ENCODE measurements around the gene ARSI. TPM values are rescaled to one million over a fixed set of nuclear protein-coding genes. Genes with fewer than 3 reads are reported as not detected.

ARSI gene
- polyA plus RNA-seq, 2 of the 4 experiments (the other 2 are of a cell fraction), result 2.9 to 22.0 TPM

- TF ChIP-seq, protein P1, sequence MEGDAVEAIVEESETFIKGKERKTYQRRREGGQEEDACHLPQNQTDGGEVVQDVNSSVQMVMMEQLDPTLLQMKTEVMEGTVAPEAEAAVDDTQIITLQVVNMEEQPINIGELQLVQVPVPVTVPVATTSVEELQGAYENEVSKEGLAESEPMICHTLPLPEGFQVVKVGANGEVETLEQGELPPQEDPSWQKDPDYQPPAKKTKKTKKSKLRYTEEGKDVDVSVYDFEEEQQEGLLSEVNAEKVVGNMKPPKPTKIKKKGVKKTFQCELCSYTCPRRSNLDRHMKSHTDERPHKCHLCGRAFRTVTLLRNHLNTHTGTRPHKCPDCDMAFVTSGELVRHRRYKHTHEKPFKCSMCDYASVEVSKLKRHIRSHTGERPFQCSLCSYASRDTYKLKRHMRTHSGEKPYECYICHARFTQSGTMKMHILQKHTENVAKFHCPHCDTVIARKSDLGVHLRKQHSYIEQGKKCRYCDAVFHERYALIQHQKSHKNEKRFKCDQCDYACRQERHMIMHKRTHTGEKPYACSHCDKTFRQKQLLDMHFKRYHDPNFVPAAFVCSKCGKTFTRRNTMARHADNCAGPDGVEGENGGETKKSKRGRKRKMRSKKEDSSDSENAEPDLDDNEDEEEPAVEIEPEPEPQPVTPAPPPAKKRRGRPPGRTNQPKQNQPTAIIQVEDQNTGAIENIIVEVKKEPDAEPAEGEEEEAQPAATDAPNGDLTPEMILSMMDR (IDR thresholded peaks at IDR 0.05), result no peak
- TF ChIP-seq HOXA7 (CRISPR knock-in tag; IDR thresholded peaks at IDR 0.05) (no peak), CEBPB (IDR thresholded peaks at IDR 0.05) (no peak), CBX8 (IDR thresholded peaks at IDR 0.05) (no peak), HMGXB4 (CRISPR knock-in tag; IDR thresholded peaks at IDR 0.05; ENCODE audit: borderline replicate concordance) (no peak), RNF2 (IDR thresholded peaks at IDR 0.05; ENCODE audit: borderline replicate concordance, low read depth) (no peak), EP300 (IDR thresholded peaks at IDR 0.05) (no peak), CBX2 (IDR thresholded peaks at IDR 0.05; ENCODE audit: borderline replicate concordance, low read depth) (no peak), RCOR1 (IDR thresholded peaks at IDR 0.05; ENCODE audit: low read depth, low read length) (no peak)
- CTCF ChIA-PET, result interaction anchor here (0.9 to 3.0 kb wide), 7 partner anchors 11 to 95 kb away, joined by 3 to 9 read pairs (median 4); no protein-coding TSS in a partner anchor
- H3K4me2 ChIP-seq, result no peak overlapping the region
- peak in 1 of 2 experiments; percentile 10; a peak in 1 of 6 replicates for ATAC-seq
- no peaks in the 10 kb centered on the region for H3K9me3 ChIP-seq
- POLR2A ChIA-PET, result no interaction called here
- no peak overlapping the region for H3K27ac ChIP-seq
- H3K4me1 ChIP-seq, result peaks cover 1% of the 10 kb centered on the region
- DNase-seq (ENCODE audit: low read depth in 1 of 2, low spot score in 1 of 2), result no peak
- no peak overlapping the region for H3K4me3 ChIP-seq
- 81% methylated on average over 6 of the region's 6 CpGs for WGBS (ENCODE audit: missing lambda C conversion rate)
- no peak for FAIRE-seq
Observed at GRCh38 chr5:150255659-150256409, 46.9 kb downstream of the ARSI start.

DNA sequence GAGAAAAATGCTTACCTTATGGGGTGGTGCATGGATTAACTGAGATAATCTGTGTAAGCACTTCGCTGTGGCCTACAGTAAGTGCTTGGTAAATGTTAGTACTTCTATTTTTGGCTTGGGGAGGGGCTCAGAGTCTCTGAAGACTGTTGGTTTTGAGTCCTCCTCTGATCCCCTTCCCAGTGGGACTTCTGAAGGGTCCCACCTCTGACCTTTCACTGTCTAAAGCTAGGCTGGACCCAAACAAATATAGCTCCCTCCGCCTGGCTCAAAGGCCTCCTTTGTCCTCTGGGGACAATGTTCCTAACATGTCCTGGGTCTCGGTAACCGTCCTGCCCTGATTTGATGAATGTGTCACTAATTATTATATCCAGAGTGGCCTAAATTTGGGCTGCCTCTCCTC, 47.9 kb downstream of the ARSI start:
- FAIRE-seq (no peak), ATAC-seq (no peak), DNase-seq (ENCODE audit: low read depth in 1 of 2, low spot score in 1 of 2) (no peak)
- no peaks in the 10 kb centered on the region for H3K9me3 ChIP-seq
- ChIA-PET POLR2A (no interaction called here), CTCF (interaction anchor here (0.9 to 3.0 kb wide), 9 partner anchors 10 to 124 kb away, joined by 3 to 9 read pairs (median 4); no protein-coding TSS in a partner anchor)
- WGBS (ENCODE audit: missing lambda C conversion rate), result 84% methylated on average over 4 of the region's 4 CpGs
- TF ChIP-seq KDM5A (IDR thresholded peaks at IDR 0.05), result no peak
- no peak for TF ChIP-seq FOSL2 (IDR thresholded peaks at IDR 0.05)
- TF ChIP-seq FOSL2 (CRISPR knock-in tag; IDR thresholded peaks at IDR 0.05), result no peak
- TF ChIP-seq EP300 (IDR thresholded peaks at IDR 0.05), result no peak
- TF ChIP-seq RAD21 (conservative IDR thresholded peaks at IDR 0.05 in 1 of 2, IDR thresholded peaks at IDR 0.05 in 1 of 2), result no peak
- no peak for TF ChIP-seq REST (IDR thresholded peaks at IDR 0.05)
- TF ChIP-seq, protein P2, sequence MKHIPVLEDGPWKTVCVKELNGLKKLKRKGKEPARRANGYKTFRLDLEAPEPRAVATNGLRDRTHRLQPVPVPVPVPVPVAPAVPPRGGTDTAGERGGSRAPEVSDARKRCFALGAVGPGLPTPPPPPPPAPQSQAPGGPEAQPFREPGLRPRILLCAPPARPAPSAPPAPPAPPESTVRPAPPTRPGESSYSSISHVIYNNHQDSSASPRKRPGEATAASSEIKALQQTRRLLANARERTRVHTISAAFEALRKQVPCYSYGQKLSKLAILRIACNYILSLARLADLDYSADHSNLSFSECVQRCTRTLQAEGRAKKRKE (CRISPR knock-in tag; IDR thresholded peaks at IDR 0.05; ENCODE audit: low read depth), result no peak
- TF ChIP-seq HMGXB4 (CRISPR knock-in tag; IDR thresholded peaks at IDR 0.05; ENCODE audit: borderline replicate concordance), result no peak
- no peak for TF ChIP-seq MAFK (IDR thresholded peaks at IDR 0.05; ENCODE audit: partially characterized antibody)
- TF ChIP-seq CHD2 (IDR thresholded peaks at IDR 0.05; ENCODE audit: low read length, partially characterized antibody), result no peak
- TF ChIP-seq ESRRA (IDR thresholded peaks at IDR 0.05; ENCODE audit: borderline replicate concordance, low read length), result no peak
- TF ChIP-seq TP53 (CRISPR knock-in tag; IDR thresholded peaks at IDR 0.05), result no peak
- TF ChIP-seq GATA3 (IDR thresholded peaks at IDR 0.05; ENCODE audit: borderline replicate concordance), result no peak
- no peak for TF ChIP-seq HDAC2 (IDR thresholded peaks at IDR 0.05)
- no peak for TF ChIP-seq HOXB5 (CRISPR knock-in tag; IDR thresholded peaks at IDR 0.05)
- TF ChIP-seq CEBPB (IDR thresholded peaks at IDR 0.05), result no peak
- TF ChIP-seq ZC3H11A (IDR thresholded peaks at IDR 0.05), result no peak
- TF ChIP-seq PHF8 (IDR thresholded peaks at IDR 0.05; ENCODE audit: borderline replicate concordance, low read depth), result no peak
- no peak for TF ChIP-seq MAZ (IDR thresholded peaks at IDR 0.05; ENCODE audit: borderline replicate concordance, low read depth, low read length)
- no peaks in the 10 kb centered on the region for H3K4me1 ChIP-seq
- H3K27ac ChIP-seq, result no peak overlapping the region
- H3K4me2 ChIP-seq, result no peak overlapping the region
- no peak overlapping the region for H3K4me3 ChIP-seq
